H9 (cell line): ENCODE data around the gene SELENOM. TPM values are rescaled to one million over a fixed set of nuclear protein-coding genes. Genes with fewer than 3 reads are reported as not detected.

ENCODE experiments used
- DNase-seq: peaks from one replicate; pipeline ENCODE4 v3.0.0-alpha.2; 2017
- H2AFZ ChIP-seq: one replicate; pipeline ENCODE4 v1.6.1; 2013; ENCODE audit warnings: mild to moderate bottlenecking, low read length, control low read depth, moderate library complexity
- H2AK5ac ChIP-seq: 2 replicates; pipeline ENCODE4 v1.6.1; 2013; ENCODE audit warnings: low read length, control low read depth, mixed read lengths; ENCODE audit not compliant: insufficient read length
- H2BK120ac ChIP-seq: one replicate; pipeline ENCODE4 v1.6.1; 2013; ENCODE audit warnings: low read depth, mild to moderate bottlenecking, low read length, control low read depth, inconsistent platforms; ENCODE audit not compliant: poor library complexity, severe bottlenecking
- H2BK12ac ChIP-seq: 2 replicates; pipeline ENCODE4 v1.6.1; 2013; ENCODE audit warnings: low read length, control low read depth, mixed read lengths, low read depth; ENCODE audit not compliant: insufficient read length
- H2BK15ac ChIP-seq: 2 replicates; pipeline ENCODE4 v1.6.1; 2013; ENCODE audit warnings: low read depth, low read length, control low read depth
- H2BK20ac ChIP-seq: one replicate; pipeline ENCODE4 v1.6.1; 2013; ENCODE audit warnings: low read depth, mild to moderate bottlenecking, low read length, control low read depth, inconsistent platforms; ENCODE audit not compliant: poor library complexity, severe bottlenecking
- H2BK5ac ChIP-seq: 2 replicates; pipeline ENCODE4 v1.6.1; 2013; ENCODE audit warnings: low read length, control low read depth, mixed read lengths; ENCODE audit not compliant: insufficient read length
- H3K14ac ChIP-seq: 2 replicates; pipeline ENCODE4 v1.6.1; 2013; ENCODE audit warnings: low read length, control low read depth; ENCODE audit not compliant: insufficient read depth
- H3K18ac ChIP-seq: 2 replicates; pipeline ENCODE4 v1.6.1; 2013; ENCODE audit warnings: low read depth, mild to moderate bottlenecking, mixed read lengths, low read length, control low read depth; ENCODE audit not compliant: insufficient read length
- H3K23ac ChIP-seq: 2 replicates; pipeline ENCODE4 v1.6.1; 2013; ENCODE audit warnings: low read length, control low read depth, mixed read lengths, low read depth; ENCODE audit not compliant: insufficient read length
- H3K23me2 ChIP-seq: 2 replicates; pipeline ENCODE4 v1.6.1; 2013; ENCODE audit warnings: low read depth, mild to moderate bottlenecking, mixed read lengths, low read length, control low read depth; ENCODE audit not compliant: insufficient read length, poor library complexity, severe bottlenecking
- H3K27ac ChIP-seq: 2 replicates; pipeline ENCODE4 v1.5.1; 2013; ENCODE audit warnings: low read length, control low read depth, mixed read lengths, low read depth; ENCODE audit not compliant: insufficient read length
- H3K27me3 ChIP-seq: 2 replicates; pipeline ENCODE4 v1.6.1; 2013; ENCODE audit warnings: low read length, control low read depth, inconsistent platforms; ENCODE audit not compliant: insufficient read depth
- H3K4ac ChIP-seq: 2 replicates; pipeline ENCODE4 v1.6.1; 2013; ENCODE audit warnings: low read depth, mild to moderate bottlenecking, control low read depth, inconsistent platforms, low read length, moderate library complexity
- H3K4me1 ChIP-seq: 2 replicates; pipeline ENCODE4 v1.6.1; 2013; ENCODE audit warnings: low read length, control low read depth, inconsistent platforms; ENCODE audit not compliant: insufficient read depth
- H3K4me2 ChIP-seq: 2 replicates; pipeline ENCODE4 v1.6.1; 2013; ENCODE audit warnings: low read length, control low read depth, mixed read lengths; ENCODE audit not compliant: insufficient read length, insufficient read depth
- H3K56ac ChIP-seq: 2 replicates; pipeline ENCODE4 v1.6.1; 2013; ENCODE audit warnings: low read depth, mild to moderate bottlenecking, mixed read lengths, low read length, control low read depth; ENCODE audit not compliant: insufficient read length
- H3K79me1 ChIP-seq: 2 replicates; pipeline ENCODE4 v1.6.1; 2013; ENCODE audit warnings: low read depth, mild to moderate bottlenecking, moderate library complexity, low read length, control low read depth, inconsistent platforms; ENCODE audit not compliant: insufficient read depth, poor library complexity, severe bottlenecking
- H3K79me2 ChIP-seq: 2 replicates; pipeline ENCODE4 v1.6.1; 2013; ENCODE audit warnings: low read length, control low read depth, inconsistent platforms; ENCODE audit not compliant: insufficient read depth
- H3K9ac ChIP-seq: 2 replicates; pipeline ENCODE4 v1.6.1; 2013; ENCODE audit warnings: low read length, control low read depth, mixed read lengths; ENCODE audit not compliant: insufficient read length; ENCODE audit errors: extremely low read depth
- H3K9me3 ChIP-seq: one replicate; pipeline ENCODE4 v1.6.1; 2013; ENCODE audit warnings: low read depth, low read length, inconsistent platforms; ENCODE audit not compliant: control insufficient read depth
- H3T11ph ChIP-seq: one replicate; pipeline ENCODE4 v1.6.1; 2013; ENCODE audit warnings: mild to moderate bottlenecking, low read length, control low read depth, inconsistent platforms
- H4K20me1 ChIP-seq: one replicate; pipeline ENCODE4 v1.6.1; 2013; ENCODE audit not compliant: control insufficient read depth, insufficient read length, insufficient read depth
- H4K5ac ChIP-seq: 2 replicates; pipeline ENCODE4 v1.6.1; 2013; ENCODE audit warnings: low read depth, mild to moderate bottlenecking, mixed read lengths, low read length, control low read depth; ENCODE audit not compliant: insufficient read length
- H4K8ac ChIP-seq: replicated peaks from 2 replicates; pipeline ENCODE4 v1.6.1; 2013; ENCODE audit warnings: low read length, control low read depth, mixed read lengths, low read depth; ENCODE audit not compliant: insufficient read length
- H4K91ac ChIP-seq: 2 replicates; pipeline ENCODE4 v1.6.1; 2013; ENCODE audit warnings: low read depth, mild to moderate bottlenecking, moderate library complexity, mixed read lengths, low read length, control low read depth; ENCODE audit not compliant: insufficient read length
- H3K27ac Mint-ChIP-seq, 3 experiments: 2 replicates in 2 of 3; 3 replicates in 1 of 3; pipeline ENCODE4 v1.8.0; 2020 to 2021; ENCODE audit warnings: mixed read lengths in 3 of 3, mild to moderate bottlenecking in 1 of 3, moderate library complexity in 1 of 3
- H3K27me3 Mint-ChIP-seq: 2 replicates; pipeline ENCODE4 v1.8.0; 2021; ENCODE audit warnings: low read depth, mild to moderate bottlenecking, moderate library complexity, mixed read lengths
- H3K36me3 Mint-ChIP-seq, 3 experiments: 2 replicates in 2 of 3; 3 replicates in 1 of 3; pipeline ENCODE4 v1.8.0; 2020 to 2021; ENCODE audit warnings: low read depth in 3 of 3, mixed read lengths in 3 of 3; ENCODE audit not compliant: insufficient read depth in 1 of 3
- H3K4me1 Mint-ChIP-seq, 2 experiments: 2 replicates each; pipeline ENCODE4 v1.8.0; 2020; ENCODE audit warnings: mixed read lengths in 2 of 2
- H3K4me3 Mint-ChIP-seq, 2 experiments: 2 replicates in 1 of 2; 3 replicates in 1 of 2; pipeline ENCODE4 v1.8.0; 2020 to 2021; ENCODE audit warnings: mild to moderate bottlenecking in 2 of 2, mixed read lengths in 2 of 2, moderate library complexity in 1 of 2
- H3K9me3 Mint-ChIP-seq, 2 experiments: 2 replicates in 1 of 2; 3 replicates in 1 of 2; pipeline ENCODE4 v1.8.0; 2020; ENCODE audit warnings: mild to moderate bottlenecking in 2 of 2, mixed read lengths in 2 of 2, moderate library complexity in 1 of 2
- WGBS: extraction: QIAGEN DNeasy Blood & Tissue Kit; methylation state at CpG from one replicate; pipeline ENCODE4 v1.1.7; 2013; ENCODE audit warnings: missing lambda C conversion rate, low lambda C conversion rate, mixed read lengths; ENCODE audit not compliant: insufficient read length; ENCODE audit errors: extremely low coverage; 5-methylcytosine and 5-hydroxymethylcytosine counted together
- total RNA-seq: library from RNA; stranded (reverse); gene quantifications from 2 replicates; pipeline ENCODE4 v1.2.1, GENCODE V29; 2021
- TF ChIP-seq, protein P1 (sequence below): fragments of 200-600 bp; sonication (generic); conservative IDR thresholded peaks from 3 replicates; pipeline ENCODE4 v1.8.0; 2021; ENCODE audit warnings: antibody characterized with exemption, mild to moderate bottlenecking

SELENOM gene
- total RNA-seq, 1 experiment from 2014 or later, result 18.6 TPM

DNA sequence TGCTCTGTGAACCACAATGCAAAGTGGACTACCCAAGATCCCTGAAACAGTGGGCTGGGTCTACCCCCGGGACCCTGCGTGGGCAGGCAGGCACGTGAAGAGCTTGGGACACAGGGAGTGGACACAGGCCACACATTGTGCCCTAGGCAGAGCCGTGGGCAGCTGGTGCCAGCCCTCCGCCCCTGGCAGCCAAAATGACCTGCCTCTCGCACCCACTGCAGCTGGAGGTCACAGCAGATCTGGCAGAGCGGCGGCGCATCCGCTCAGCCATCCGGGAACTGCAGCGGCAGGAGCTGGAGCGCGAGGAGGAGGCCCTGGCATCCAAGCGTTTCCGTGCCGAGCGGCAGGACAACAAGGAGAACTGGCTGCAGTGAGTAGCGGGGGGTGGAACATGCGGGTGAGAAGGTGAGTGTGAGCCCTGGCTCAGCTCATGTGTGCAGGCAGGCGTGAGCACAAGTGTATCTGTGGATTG, 19.6 kb downstream of the SELENOM start:
- H2AFZ ChIP-seq, result no peak overlapping the region
- no peak overlapping the region for H2BK120ac ChIP-seq
- no peaks in the 10 kb centered on the region for H3K27me3 ChIP-seq
- H4K20me1 ChIP-seq, result no peaks in the 10 kb centered on the region
- DNase-seq, result no peak
- H4K91ac ChIP-seq, result no peak overlapping the region
- no peak overlapping the region for H3K14ac ChIP-seq
- no peaks in the 10 kb centered on the region for H3K4me1 ChIP-seq
- Mint-ChIP-seq H3K36me3 (peaks cover 0 to 4% (median 2%) of the 10 kb centered on the region in 3 experiments; a peak in 4 of 7 replicates), H3K27me3 (no peaks in the 10 kb centered on the region), H3K4me3 (no peak overlapping the region), H3K27ac (no peak overlapping the region; a peak in 2 of 7 replicates), H3K4me1 (peaks cover 15 to 31% of the 10 kb centered on the region in 2 experiments), H3K9me3 (no peaks in the 10 kb centered on the region)
- H3K18ac ChIP-seq, result no peak overlapping the region
- no peak overlapping the region for H2AK5ac ChIP-seq
- H3T11ph ChIP-seq, result no peak overlapping the region
- H2BK12ac ChIP-seq, result no peak overlapping the region
- H4K8ac ChIP-seq, result no peak overlapping the region
- TF ChIP-seq, protein P1, sequence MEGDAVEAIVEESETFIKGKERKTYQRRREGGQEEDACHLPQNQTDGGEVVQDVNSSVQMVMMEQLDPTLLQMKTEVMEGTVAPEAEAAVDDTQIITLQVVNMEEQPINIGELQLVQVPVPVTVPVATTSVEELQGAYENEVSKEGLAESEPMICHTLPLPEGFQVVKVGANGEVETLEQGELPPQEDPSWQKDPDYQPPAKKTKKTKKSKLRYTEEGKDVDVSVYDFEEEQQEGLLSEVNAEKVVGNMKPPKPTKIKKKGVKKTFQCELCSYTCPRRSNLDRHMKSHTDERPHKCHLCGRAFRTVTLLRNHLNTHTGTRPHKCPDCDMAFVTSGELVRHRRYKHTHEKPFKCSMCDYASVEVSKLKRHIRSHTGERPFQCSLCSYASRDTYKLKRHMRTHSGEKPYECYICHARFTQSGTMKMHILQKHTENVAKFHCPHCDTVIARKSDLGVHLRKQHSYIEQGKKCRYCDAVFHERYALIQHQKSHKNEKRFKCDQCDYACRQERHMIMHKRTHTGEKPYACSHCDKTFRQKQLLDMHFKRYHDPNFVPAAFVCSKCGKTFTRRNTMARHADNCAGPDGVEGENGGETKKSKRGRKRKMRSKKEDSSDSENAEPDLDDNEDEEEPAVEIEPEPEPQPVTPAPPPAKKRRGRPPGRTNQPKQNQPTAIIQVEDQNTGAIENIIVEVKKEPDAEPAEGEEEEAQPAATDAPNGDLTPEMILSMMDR, result no peak
- no peaks in the 10 kb centered on the region for H3K9me3 ChIP-seq
- no peak overlapping the region for H2BK5ac ChIP-seq
- no peak overlapping the region for H3K23ac ChIP-seq
- peaks cover 7% of the 10 kb centered on the region for H3K23me2 ChIP-seq
- no peak overlapping the region for H3K4ac ChIP-seq
- H3K56ac ChIP-seq, result no peak overlapping the region
- no peak overlapping the region for H3K9ac ChIP-seq
- H3K4me2 ChIP-seq, result no peak overlapping the region
- H4K5ac ChIP-seq, result no peak overlapping the region
- no peaks in the 10 kb centered on the region for H3K79me1 ChIP-seq
- H3K79me2 ChIP-seq, result no peaks in the 10 kb centered on the region; the same call in 1 of the 2 replicates
- no peak overlapping the region for H3K27ac ChIP-seq
- H2BK15ac ChIP-seq, result no peak overlapping the region
- no peak overlapping the region for H2BK20ac ChIP-seq
- WGBS, result no CpG with 5 or more reads among the region's 21 CpGs
